Mucosa of rectum (tissue), 2 donors: ENCODE results near the gene CD300C.

Source experiments
- H3K27ac ChIP-seq, 2 donors: one replicate each; pipeline ENCODE4 v1.7.0; 2013; ENCODE audit warnings: inconsistent platforms in 2 of 2, low read depth in 2 of 2, low read length in 2 of 2
- H3K27me3 ChIP-seq, 2 donors: one replicate each; pipeline ENCODE4 v1.7.0; 2013; ENCODE audit warnings: low read length in 2 of 2; ENCODE audit not compliant: control insufficient read depth in 2 of 2, insufficient read depth in 2 of 2
- H3K36me3 ChIP-seq, 2 donors: one replicate each; pipeline ENCODE4 v1.7.0; 2013; ENCODE audit warnings: low read length in 2 of 2; ENCODE audit not compliant: control insufficient read depth in 2 of 2, insufficient read depth in 2 of 2
- H3K4me1 ChIP-seq, 2 donors: one replicate each; pipeline ENCODE4 v1.7.0; 2013; ENCODE audit warnings: low read length in 2 of 2, mild to moderate bottlenecking in 1 of 2; ENCODE audit not compliant: control insufficient read depth in 2 of 2, insufficient read depth in 2 of 2
- H3K4me3 ChIP-seq, 2 donors: one replicate each; pipeline ENCODE4 v1.7.0; 2013; ENCODE audit warnings: low read length in 2 of 2
- H3K9ac ChIP-seq, 2 donors: one replicate each; pipeline ENCODE4 v1.7.0; 2013; ENCODE audit warnings: low read length in 2 of 2, low read depth in 1 of 2, mild to moderate bottlenecking in 1 of 2
- H3K9me3 ChIP-seq, 2 donors: one replicate each; pipeline ENCODE4 v1.7.0; 2013; ENCODE audit warnings: low read length in 2 of 2; ENCODE audit not compliant: control insufficient read depth in 2 of 2
- donor health status: healthy.
- donor health status: Normal muscosa, but diverticular disease.

CD300C gene

GRCh38 chr17:74493331-74493833 lies 52.5 kb downstream of the CD300C start:
- H3K4me3 ChIP-seq = no peak overlapping the region
- no peaks in the 10 kb centered on the region for H3K4me1 ChIP-seq
- H3K27ac ChIP-seq = no peak overlapping the region
- H3K27me3 ChIP-seq = no peaks in the 10 kb centered on the region
- no peaks in the 10 kb centered on the region for H3K9me3 ChIP-seq
- H3K36me3 ChIP-seq = no peaks in the 10 kb centered on the region
- peak overlapping the region in 1 of 2 donors; percentile 8 for H3K9ac ChIP-seq

DNA sequence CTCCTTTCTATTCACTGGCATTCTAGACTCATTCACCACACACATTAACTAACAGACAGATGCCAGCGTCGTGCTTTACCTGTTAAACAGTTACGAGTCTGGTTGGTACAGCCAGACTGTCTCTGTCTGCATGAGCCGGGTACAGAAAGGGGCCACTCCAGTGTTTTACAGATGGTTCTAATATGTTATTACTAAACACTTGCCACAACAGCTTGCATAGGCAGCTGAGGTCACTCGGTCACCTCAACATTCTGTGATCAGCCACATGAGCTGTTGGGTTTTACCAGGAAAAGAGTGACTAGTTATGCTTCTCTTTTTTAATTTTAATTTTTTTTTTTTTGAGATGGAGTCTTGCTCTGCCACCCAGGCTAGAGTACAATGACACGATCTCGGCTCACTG lies 54.3 kb downstream of the CD300C start:
- Histone ChIP-seq H3K9ac (no peak overlapping the region), H3K4me3 (no peak overlapping the region), H3K9me3 (no peaks in the 10 kb centered on the region), H3K27me3 (no peaks in the 10 kb centered on the region), H3K36me3 (no peaks in the 10 kb centered on the region), H3K4me1 (no peaks in the 10 kb centered on the region), H3K27ac (no peak overlapping the region)
